ENCODE measurements around the gene DYNC2LI1. TPM values are rescaled to one million over a fixed set of nuclear protein-coding genes. Genes with fewer than 3 reads are reported as not detected.

Gene DYNC2LI1
- total and polyA plus RNA-seq, 2 donors (not counting 1 experiment from before 2014, with no cell fraction given), result 23.6 to 24.4 TPM

DNA sequence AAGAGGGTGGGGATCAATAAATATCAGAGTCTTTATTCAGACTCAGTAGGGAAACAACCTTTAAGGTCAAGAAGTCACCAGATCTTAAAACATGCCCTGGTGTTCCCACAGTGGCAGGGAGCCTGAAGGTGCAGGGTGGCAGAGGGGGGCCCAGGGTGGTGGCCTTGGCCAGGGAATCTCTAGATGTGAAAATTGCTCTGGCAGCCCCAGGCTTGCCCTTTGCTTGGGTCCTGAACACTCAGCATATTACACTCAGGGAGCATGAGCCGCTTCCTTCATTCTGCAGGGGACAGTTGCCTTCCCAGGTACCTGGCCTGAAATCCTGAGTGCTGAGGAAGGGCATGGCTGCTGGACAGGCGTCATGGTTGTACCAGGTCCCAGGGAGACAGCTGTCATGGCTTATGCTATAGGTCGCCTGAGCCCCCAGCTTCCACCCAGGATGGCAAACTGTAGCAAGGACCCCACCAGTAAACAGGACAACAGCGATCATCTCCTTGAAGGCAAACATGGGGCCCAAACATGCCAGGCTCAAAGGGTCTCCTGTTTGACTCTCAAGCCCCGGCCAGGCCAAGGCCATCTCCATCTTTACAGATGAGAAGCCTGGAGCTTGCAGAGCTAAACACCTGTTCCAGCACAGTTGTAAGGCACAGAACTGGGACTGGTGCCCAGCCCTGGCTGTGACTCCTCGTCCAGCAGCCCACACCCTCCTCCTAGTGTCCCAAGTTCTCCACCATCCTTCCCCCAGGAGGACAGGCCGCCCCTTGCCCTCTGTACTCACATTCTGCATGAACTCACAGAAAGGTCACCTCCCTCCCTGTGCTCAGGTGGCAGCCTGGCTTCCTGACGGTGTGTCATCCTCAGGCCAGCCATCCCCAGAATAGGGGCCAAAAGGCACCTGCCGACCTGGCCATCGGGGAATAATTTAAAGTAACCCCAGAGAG lies 79.6 kb downstream of the DYNC2LI1 start:
- Histone ChIP-seq H3K27me3 (ENCODE audit: control insufficient read depth, insufficient read depth, low read length) (peaks cover 12% of the 10 kb centered on the region), H3K9ac (ENCODE audit: insufficient read depth, low read length) (no peak overlapping the region)
- TF ChIP-seq, protein P1, sequence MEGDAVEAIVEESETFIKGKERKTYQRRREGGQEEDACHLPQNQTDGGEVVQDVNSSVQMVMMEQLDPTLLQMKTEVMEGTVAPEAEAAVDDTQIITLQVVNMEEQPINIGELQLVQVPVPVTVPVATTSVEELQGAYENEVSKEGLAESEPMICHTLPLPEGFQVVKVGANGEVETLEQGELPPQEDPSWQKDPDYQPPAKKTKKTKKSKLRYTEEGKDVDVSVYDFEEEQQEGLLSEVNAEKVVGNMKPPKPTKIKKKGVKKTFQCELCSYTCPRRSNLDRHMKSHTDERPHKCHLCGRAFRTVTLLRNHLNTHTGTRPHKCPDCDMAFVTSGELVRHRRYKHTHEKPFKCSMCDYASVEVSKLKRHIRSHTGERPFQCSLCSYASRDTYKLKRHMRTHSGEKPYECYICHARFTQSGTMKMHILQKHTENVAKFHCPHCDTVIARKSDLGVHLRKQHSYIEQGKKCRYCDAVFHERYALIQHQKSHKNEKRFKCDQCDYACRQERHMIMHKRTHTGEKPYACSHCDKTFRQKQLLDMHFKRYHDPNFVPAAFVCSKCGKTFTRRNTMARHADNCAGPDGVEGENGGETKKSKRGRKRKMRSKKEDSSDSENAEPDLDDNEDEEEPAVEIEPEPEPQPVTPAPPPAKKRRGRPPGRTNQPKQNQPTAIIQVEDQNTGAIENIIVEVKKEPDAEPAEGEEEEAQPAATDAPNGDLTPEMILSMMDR (conservative IDR thresholded peaks at IDR 0.05 in 1 of 2, IDR thresholded peaks at IDR 0.05 in 1 of 2; ENCODE audit: low read depth in 1 of 2, low read length in 2 of 2), result no peak
- TF ChIP-seq EZH2 (IDR thresholded peaks at IDR 0.05; ENCODE audit: low read length, missing control alignments), result no peak

DNA sequence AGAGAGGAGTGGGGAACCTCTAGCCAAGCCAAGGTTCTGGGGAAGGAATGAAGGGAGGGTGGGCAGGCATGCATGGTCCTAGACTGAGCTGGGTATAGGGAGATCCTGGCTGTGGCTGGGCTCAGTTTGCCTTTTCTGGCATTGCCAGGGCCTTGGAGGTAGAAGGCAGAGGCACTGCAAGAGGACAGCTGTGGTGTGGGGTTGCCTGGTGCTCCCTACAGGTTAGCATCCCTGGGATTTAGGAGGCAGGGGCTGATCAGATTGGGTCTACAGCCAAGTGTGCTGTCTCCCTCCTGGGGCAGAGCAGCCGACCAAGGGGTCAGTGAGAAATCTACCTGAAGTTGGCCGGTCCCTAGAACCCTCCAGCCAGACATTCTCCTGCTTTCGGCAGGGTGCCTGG lies 80.8 kb downstream of the DYNC2LI1 start:
- H3K27me3 ChIP-seq (ENCODE audit: control insufficient read depth, insufficient read depth, low read length), result peaks cover 12% of the 10 kb centered on the region
- H3K36me3 ChIP-seq (ENCODE audit: control insufficient read depth, insufficient read depth, low read length), result no peaks in the 10 kb centered on the region
- no peaks in the 10 kb centered on the region for H3K4me1 ChIP-seq (ENCODE audit: control insufficient read depth, extremely low read depth, insufficient read depth, low read length)
- no peaks in the 10 kb centered on the region for H3K9me3 ChIP-seq (ENCODE audit: control insufficient read depth, insufficient read depth, low read depth, low read length)
- H4K20me1 ChIP-seq (ENCODE audit: control insufficient read depth, extremely low read depth, insufficient read depth, low read length), result peaks cover 2% of the 10 kb centered on the region
- no peak overlapping the region for H3K27ac ChIP-seq (ENCODE audit: insufficient read depth, low read length)
- no peak for TF ChIP-seq EZH2 (IDR thresholded peaks at IDR 0.05; ENCODE audit: low read length, missing control alignments)
- TF ChIP-seq, protein P1 (conservative IDR thresholded peaks at IDR 0.05 in 1 of 2, IDR thresholded peaks at IDR 0.05 in 1 of 2; ENCODE audit: low read depth in 1 of 2, low read length in 2 of 2), result no peak
- H3K9ac ChIP-seq (ENCODE audit: insufficient read depth, low read length), result no peak overlapping the region
- H3K79me2 ChIP-seq (ENCODE audit: control insufficient read depth, insufficient read depth, low read length), result no peaks in the 10 kb centered on the region
- no peak overlapping the region for H3K4me3 ChIP-seq (replicated peaks in 1 of 4; ENCODE audit: control extremely low read depth in 1 of 4, insufficient read depth in 1 of 4, low read depth in 3 of 4, low read length in 4 of 4)
- no peak for DNase-seq (ENCODE audit: low read depth in 2 of 2)
- H3K4me2 ChIP-seq (ENCODE audit: extremely low read depth, insufficient read depth, low read length), result no peak overlapping the region
- no peak overlapping the region for H2AFZ ChIP-seq (ENCODE audit: low read length)

More for the DNA sequence above, 79.6 kb downstream of the DYNC2LI1 start:
- no peak for DNase-seq (ENCODE audit: low read depth in 2 of 2)
- Histone ChIP-seq H3K9me3 (ENCODE audit: control insufficient read depth, insufficient read depth, low read depth, low read length) (no peaks in the 10 kb centered on the region), H4K20me1 (ENCODE audit: control insufficient read depth, extremely low read depth, insufficient read depth, low read length) (peaks cover 2% of the 10 kb centered on the region), H3K27ac (ENCODE audit: insufficient read depth, low read length) (no peak overlapping the region), H3K36me3 (ENCODE audit: control insufficient read depth, insufficient read depth, low read length) (no peaks in the 10 kb centered on the region), H3K4me1 (ENCODE audit: control insufficient read depth, extremely low read depth, insufficient read depth, low read length) (no peaks in the 10 kb centered on the region), H3K4me2 (ENCODE audit: extremely low read depth, insufficient read depth, low read length) (no peak overlapping the region), H2AFZ (ENCODE audit: low read length) (no peak overlapping the region), H3K4me3 (replicated peaks in 1 of 4; ENCODE audit: control extremely low read depth in 1 of 4, insufficient read depth in 1 of 4, low read depth in 3 of 4, low read length in 4 of 4) (no peak overlapping the region), H3K79me2 (ENCODE audit: control insufficient read depth, insufficient read depth, low read length) (no peaks in the 10 kb centered on the region)

DNA sequence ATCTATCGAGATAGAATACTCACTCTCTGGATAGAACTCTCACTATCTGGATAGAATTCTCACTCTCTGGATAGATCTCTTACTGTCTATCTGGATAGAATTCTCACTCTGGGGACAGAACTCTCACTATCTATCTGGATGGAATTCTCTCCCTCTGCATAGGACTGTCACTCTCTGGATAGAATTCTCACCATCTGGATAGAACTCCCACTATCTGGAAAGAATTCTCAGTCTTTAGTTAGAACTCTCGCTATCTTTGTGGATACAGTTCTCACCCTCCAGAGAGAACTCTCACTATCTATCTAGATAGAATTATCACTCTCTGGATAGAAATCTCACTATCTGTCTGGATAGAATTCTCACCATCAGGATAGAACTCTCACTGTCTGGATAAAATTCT lies 81.5 kb downstream of the DYNC2LI1 start:
- no peak overlapping the region for H2AFZ ChIP-seq (ENCODE audit: low read length)
- TF ChIP-seq EZH2 (IDR thresholded peaks at IDR 0.05; ENCODE audit: low read length, missing control alignments), result no peak
- TF ChIP-seq, protein P1 (conservative IDR thresholded peaks at IDR 0.05 in 1 of 2, IDR thresholded peaks at IDR 0.05 in 1 of 2; ENCODE audit: low read depth in 1 of 2, low read length in 2 of 2), result no peak
- no peaks in the 10 kb centered on the region for H3K79me2 ChIP-seq (ENCODE audit: control insufficient read depth, insufficient read depth, low read length)
- H3K36me3 ChIP-seq (ENCODE audit: control insufficient read depth, insufficient read depth, low read length), result no peaks in the 10 kb centered on the region
- peaks cover 2% of the 10 kb centered on the region for H4K20me1 ChIP-seq (ENCODE audit: control insufficient read depth, extremely low read depth, insufficient read depth, low read length)
- H3K4me1 ChIP-seq (ENCODE audit: control insufficient read depth, extremely low read depth, insufficient read depth, low read length), result no peaks in the 10 kb centered on the region
- DNase-seq (ENCODE audit: low read depth in 2 of 2), result no peak
- H3K4me3 ChIP-seq (replicated peaks in 1 of 4; ENCODE audit: control extremely low read depth in 1 of 4, insufficient read depth in 1 of 4, low read depth in 3 of 4, low read length in 4 of 4), result no peak overlapping the region
- H3K27ac ChIP-seq (ENCODE audit: insufficient read depth, low read length), result no peak overlapping the region
- no peak overlapping the region for H3K4me2 ChIP-seq (ENCODE audit: extremely low read depth, insufficient read depth, low read length)
- H3K9ac ChIP-seq (ENCODE audit: insufficient read depth, low read length), result no peak overlapping the region
- H3K9me3 ChIP-seq (ENCODE audit: control insufficient read depth, insufficient read depth, low read depth, low read length), result no peaks in the 10 kb centered on the region
- peaks cover 12% of the 10 kb centered on the region for H3K27me3 ChIP-seq (ENCODE audit: control insufficient read depth, insufficient read depth, low read length)
